SK-N-SH treated with all-trans-retinoic acid at 6 μM for 48 hours (cell line): ENCODE data around the gene LRRC7.

Experiments used
- ARNTL ChIP-seq: fragments of 450-650 bp; formaldehyde crosslinking; IDR thresholded peaks from 2 replicates; pipeline ENCODE4 v1.5.0; 2020; ENCODE audit warnings: low read depth, mild to moderate bottlenecking, moderate library complexity, borderline replicate concordance
- ESRRG ChIP-seq: fragments of 250-450 bp; sonication (Bioruptor Pico); IDR thresholded peaks from 2 replicates; pipeline ENCODE4 v1.6.1; 2021; ENCODE audit warnings: mild to moderate bottlenecking
- GLIS3 ChIP-seq: fragments of 250-450 bp; sonication (Bioruptor Pico); IDR thresholded peaks from 2 replicates; pipeline ENCODE4 v1.5.0; 2020; ENCODE audit warnings: mild to moderate bottlenecking, moderate library complexity
- ISL1 ChIP-seq: fragments of 250-450 bp; sonication (Bioruptor Pico); IDR thresholded peaks from 2 replicates; pipeline ENCODE4 v2.1.2; 2022; ENCODE audit warnings: mild to moderate bottlenecking, moderate library complexity
- TCF4 ChIP-seq: fragments of 250-450 bp; sonication (Bioruptor Pico); IDR thresholded peaks from 2 replicates; pipeline ENCODE4 v1.8.0; 2021; ENCODE audit warnings: mild to moderate bottlenecking, moderate library complexity, borderline replicate concordance
- ZNF8 ChIP-seq: fragments of 450-650 bp; formaldehyde crosslinking; IDR thresholded peaks from 2 replicates; pipeline ENCODE4 v1.5.0; 2020; ENCODE audit warnings: mild to moderate bottlenecking, moderate library complexity
- TF ChIP-seq, protein P1 (sequence below): fragments of 250-450 bp; sonication (Bioruptor Pico); IDR thresholded peaks from 2 replicates; pipeline ENCODE4 v1.8.0; 2020; ENCODE audit warnings: mild to moderate bottlenecking, moderate library complexity, borderline replicate concordance
- TF ChIP-seq, protein P2 (sequence below): fragments of 250-450 bp; sonication (Bioruptor Pico); IDR thresholded peaks from 2 replicates; pipeline ENCODE4 v1.8.0; 2021; ENCODE audit warnings: low read depth, mild to moderate bottlenecking, moderate library complexity, borderline replicate concordance

DNA sequence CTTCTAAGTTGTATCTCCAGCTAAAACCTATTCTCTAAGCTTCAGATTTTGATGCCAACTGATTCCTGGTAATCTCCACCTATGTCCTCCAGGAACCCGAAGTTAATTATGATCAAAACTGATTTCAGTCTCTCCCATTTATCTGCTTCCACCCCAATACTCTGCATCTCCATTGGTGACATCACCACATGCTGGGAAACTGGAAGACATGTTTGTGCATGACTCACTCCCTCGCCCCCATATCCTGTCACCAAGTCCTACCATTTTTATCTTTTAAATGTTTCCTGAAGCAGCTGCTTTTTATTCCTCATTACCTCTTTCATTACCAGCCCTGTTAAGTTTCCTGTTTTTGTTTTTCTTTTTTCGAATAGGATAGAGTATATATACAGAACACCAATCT is 409.2 kb downstream of the LRRC7 start:
- TF ChIP-seq ISL1 (CRISPR knock-in tag) = no peak
- no peak for TF ChIP-seq ESRRG (CRISPR knock-in tag)
- TF ChIP-seq ARNTL (CRISPR knock-in tag) = no peak
- TF ChIP-seq ZNF8 = no peak
- TF ChIP-seq, protein P1, sequence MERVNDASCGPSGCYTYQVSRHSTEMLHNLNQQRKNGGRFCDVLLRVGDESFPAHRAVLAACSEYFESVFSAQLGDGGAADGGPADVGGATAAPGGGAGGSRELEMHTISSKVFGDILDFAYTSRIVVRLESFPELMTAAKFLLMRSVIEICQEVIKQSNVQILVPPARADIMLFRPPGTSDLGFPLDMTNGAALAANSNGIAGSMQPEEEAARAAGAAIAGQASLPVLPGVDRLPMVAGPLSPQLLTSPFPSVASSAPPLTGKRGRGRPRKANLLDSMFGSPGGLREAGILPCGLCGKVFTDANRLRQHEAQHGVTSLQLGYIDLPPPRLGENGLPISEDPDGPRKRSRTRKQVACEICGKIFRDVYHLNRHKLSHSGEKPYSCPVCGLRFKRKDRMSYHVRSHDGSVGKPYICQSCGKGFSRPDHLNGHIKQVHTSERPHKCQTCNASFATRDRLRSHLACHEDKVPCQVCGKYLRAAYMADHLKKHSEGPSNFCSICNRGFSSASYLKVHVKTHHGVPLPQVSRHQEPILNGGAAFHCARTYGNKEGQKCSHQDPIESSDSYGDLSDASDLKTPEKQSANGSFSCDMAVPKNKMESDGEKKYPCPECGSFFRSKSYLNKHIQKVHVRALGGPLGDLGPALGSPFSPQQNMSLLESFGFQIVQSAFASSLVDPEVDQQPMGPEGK (CRISPR knock-in tag) = no peak
- TF ChIP-seq, protein P2, sequence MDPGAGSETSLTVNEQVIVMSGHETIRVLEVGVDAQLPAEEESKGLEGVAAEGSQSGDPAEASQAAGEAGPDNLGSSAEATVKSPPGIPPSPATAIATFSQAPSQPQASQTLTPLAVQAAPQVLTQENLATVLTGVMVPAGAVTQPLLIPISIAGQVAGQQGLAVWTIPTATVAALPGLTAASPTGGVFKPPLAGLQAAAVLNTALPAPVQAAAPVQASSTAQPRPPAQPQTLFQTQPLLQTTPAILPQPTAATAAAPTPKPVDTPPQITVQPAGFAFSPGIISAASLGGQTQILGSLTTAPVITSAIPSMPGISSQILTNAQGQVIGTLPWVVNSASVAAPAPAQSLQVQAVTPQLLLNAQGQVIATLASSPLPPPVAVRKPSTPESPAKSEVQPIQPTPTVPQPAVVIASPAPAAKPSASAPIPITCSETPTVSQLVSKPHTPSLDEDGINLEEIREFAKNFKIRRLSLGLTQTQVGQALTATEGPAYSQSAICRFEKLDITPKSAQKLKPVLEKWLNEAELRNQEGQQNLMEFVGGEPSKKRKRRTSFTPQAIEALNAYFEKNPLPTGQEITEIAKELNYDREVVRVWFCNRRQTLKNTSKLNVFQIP (CRISPR knock-in tag) = no peak
- no peak for TF ChIP-seq TCF4 (CRISPR knock-in tag)
- no peak for TF ChIP-seq GLIS3 (CRISPR knock-in tag)
